ENCODE results near the gene TBX4. TPM values are rescaled to one million over a fixed set of nuclear protein-coding genes. Genes with fewer than 3 reads are reported as not detected.

The TBX4 gene
- total and polyA plus RNA-seq, 4 donors: not detected

DNA sequence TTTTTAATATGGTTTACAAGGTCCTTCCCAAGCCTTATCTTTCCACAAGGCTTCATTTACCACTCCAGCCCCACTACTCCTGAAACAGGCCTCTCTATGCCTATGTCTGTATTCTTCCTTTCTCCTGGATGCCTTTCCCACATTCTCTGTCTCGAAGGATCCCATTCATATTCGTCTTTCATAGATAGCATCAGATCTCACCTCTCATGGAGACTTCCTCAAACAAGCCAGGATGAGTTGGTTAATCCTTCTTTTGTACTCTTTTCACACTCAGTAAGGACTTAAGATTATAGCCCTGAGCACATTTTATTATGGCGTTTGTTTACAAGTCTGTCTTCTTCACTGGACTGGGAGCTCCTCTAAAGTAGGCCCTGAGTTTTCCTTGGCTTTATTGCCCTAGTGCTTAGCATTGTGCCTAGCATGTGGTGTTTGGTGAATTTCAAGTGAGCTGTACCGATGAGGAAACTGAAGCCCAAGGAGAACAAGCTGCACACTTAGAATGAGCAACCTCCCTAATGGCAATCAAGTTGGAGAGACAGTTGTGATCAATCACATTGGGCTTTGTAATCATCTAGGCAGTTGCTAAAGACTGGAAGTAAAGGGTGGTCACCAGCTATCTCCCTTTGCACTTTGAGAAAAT is 10.0 kb upstream of the TBX4 start:
- H3K27ac ChIP-seq (ENCODE audit: low read depth in 1 of 2, low read length in 2 of 2): no peak overlapping the region
- no peaks in the 10 kb centered on the region for H3K36me3 ChIP-seq (ENCODE audit: control insufficient read depth in 4 of 4, insufficient read depth in 3 of 4, low read depth in 1 of 4, low read length in 3 of 4)
- WGBS: 71% methylated on average over 4 of the region's 4 CpGs
- no peak overlapping the region for H3K4me3 ChIP-seq (ENCODE audit: low read depth in 1 of 3, low read length in 3 of 3)
- no peak overlapping the region for H3K9ac ChIP-seq (ENCODE audit: low read depth in 1 of 2, low read length in 2 of 2)
- DNase-seq (ENCODE audit: low spot score): no peak
- peaks cover 0 to 5% (median 0%) of the 10 kb centered on the region in 4 donors for H3K27me3 ChIP-seq (ENCODE audit: control insufficient read depth in 4 of 4, insufficient read depth in 4 of 4, low read length in 3 of 4)
- no peaks in the 10 kb centered on the region for H3K4me1 ChIP-seq (ENCODE audit: control insufficient read depth in 4 of 4, insufficient read depth in 4 of 4, low read length in 3 of 4)
- TF ChIP-seq HNF4G (IDR thresholded peaks at IDR 0.05) (no peak), FOXA2 (IDR thresholded peaks at IDR 0.05) (no peak), MAX (IDR thresholded peaks at IDR 0.05) (no peak), EGR1 (IDR thresholded peaks at IDR 0.05; ENCODE audit: low read depth in 2 of 2) (no peak), ATF3 (IDR thresholded peaks at IDR 0.05) (no peak), FOXA1 (IDR thresholded peaks at IDR 0.05) (no peak), TAF1 (conservative IDR thresholded peaks at IDR 0.05) (no peak), RXRA (IDR thresholded peaks at IDR 0.05) (no peak), HNF4A (conservative IDR thresholded peaks at IDR 0.05) (no peak), RAD21 (IDR thresholded peaks at IDR 0.05) (no peak), JUND (IDR thresholded peaks at IDR 0.05) (no peak), YY1 (IDR thresholded peaks at IDR 0.05) (no peak)
- TF ChIP-seq, protein P1, sequence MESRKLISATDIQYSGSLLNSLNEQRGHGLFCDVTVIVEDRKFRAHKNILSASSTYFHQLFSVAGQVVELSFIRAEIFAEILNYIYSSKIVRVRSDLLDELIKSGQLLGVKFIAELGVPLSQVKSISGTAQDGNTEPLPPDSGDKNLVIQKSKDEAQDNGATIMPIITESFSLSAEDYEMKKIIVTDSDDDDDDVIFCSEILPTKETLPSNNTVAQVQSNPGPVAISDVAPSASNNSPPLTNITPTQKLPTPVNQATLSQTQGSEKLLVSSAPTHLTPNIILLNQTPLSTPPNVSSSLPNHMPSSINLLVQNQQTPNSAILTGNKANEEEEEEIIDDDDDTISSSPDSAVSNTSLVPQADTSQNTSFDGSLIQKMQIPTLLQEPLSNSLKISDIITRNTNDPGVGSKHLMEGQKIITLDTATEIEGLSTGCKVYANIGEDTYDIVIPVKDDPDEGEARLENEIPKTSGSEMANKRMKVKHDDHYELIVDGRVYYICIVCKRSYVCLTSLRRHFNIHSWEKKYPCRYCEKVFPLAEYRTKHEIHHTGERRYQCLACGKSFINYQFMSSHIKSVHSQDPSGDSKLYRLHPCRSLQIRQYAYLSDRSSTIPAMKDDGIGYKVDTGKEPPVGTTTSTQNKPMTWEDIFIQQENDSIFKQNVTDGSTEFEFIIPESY (IDR thresholded peaks at IDR 0.05): no peak
- TF ChIP-seq, protein P2, sequence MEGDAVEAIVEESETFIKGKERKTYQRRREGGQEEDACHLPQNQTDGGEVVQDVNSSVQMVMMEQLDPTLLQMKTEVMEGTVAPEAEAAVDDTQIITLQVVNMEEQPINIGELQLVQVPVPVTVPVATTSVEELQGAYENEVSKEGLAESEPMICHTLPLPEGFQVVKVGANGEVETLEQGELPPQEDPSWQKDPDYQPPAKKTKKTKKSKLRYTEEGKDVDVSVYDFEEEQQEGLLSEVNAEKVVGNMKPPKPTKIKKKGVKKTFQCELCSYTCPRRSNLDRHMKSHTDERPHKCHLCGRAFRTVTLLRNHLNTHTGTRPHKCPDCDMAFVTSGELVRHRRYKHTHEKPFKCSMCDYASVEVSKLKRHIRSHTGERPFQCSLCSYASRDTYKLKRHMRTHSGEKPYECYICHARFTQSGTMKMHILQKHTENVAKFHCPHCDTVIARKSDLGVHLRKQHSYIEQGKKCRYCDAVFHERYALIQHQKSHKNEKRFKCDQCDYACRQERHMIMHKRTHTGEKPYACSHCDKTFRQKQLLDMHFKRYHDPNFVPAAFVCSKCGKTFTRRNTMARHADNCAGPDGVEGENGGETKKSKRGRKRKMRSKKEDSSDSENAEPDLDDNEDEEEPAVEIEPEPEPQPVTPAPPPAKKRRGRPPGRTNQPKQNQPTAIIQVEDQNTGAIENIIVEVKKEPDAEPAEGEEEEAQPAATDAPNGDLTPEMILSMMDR (IDR thresholded peaks at IDR 0.05; ENCODE audit: low read depth, low read length, missing input control): no peak
- H3K9me3 ChIP-seq (ENCODE audit: control insufficient read depth in 4 of 4, low read length in 3 of 4): no peaks in the 10 kb centered on the region

DNA sequence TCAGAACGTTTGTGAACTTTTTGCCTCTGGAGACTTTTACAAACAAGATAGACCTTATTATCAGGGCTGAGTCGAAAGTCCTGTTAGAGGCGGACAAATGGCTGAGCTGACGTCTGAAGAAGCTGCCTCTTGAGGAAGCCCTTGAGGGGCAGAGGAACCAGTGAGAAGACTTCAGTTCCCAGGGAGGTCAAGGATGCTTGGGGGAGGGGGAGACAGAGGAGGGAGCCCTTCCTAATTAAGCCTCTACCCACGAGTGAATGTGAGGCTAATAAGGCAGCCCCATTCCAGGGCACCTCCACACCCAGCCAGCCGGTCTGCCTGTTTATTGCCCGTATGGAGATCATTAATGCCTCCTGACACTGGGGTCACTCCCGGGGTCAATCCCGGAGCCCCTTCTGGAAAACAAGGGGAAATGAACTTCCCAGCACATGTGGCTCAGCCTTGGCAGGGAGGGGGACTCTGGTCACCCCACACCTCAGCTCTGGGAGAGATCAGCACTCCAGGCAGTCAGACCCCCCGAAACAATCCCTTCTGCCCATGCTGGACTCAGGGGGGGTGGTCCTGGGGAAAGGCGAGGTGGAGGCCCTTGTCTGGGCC is 9.2 kb upstream of the TBX4 start:
- peaks cover 0 to 5% (median 0%) of the 10 kb centered on the region in 4 donors for H3K27me3 ChIP-seq (ENCODE audit: control insufficient read depth in 4 of 4, insufficient read depth in 4 of 4, low read length in 3 of 4)
- H3K36me3 ChIP-seq (ENCODE audit: control insufficient read depth in 4 of 4, insufficient read depth in 3 of 4, low read depth in 1 of 4, low read length in 3 of 4): no peaks in the 10 kb centered on the region
- H3K9me3 ChIP-seq (ENCODE audit: control insufficient read depth in 4 of 4, low read length in 3 of 4): no peaks in the 10 kb centered on the region
- DNase-seq (ENCODE audit: low spot score): no peak
- H3K4me3 ChIP-seq (ENCODE audit: low read depth in 1 of 3, low read length in 3 of 3): no peak overlapping the region
- H3K27ac ChIP-seq (ENCODE audit: low read depth in 1 of 2, low read length in 2 of 2): no peak overlapping the region
- TF ChIP-seq GABPA (IDR thresholded peaks at IDR 0.05 in 1 of 2, conservative IDR thresholded peaks at IDR 0.05 in 1 of 2) (no peak), MAX (IDR thresholded peaks at IDR 0.05) (no peak)
- WGBS: 65% methylated on average over 11 of the region's 11 CpGs
- H3K9ac ChIP-seq (ENCODE audit: low read depth in 1 of 2, low read length in 2 of 2): no peak overlapping the region
- no peaks in the 10 kb centered on the region for H3K4me1 ChIP-seq (ENCODE audit: control insufficient read depth in 4 of 4, insufficient read depth in 4 of 4, low read length in 3 of 4)

All from liver (tissue), 9 donors.